ENCODE results near the gene AIFM3. TPM values are rescaled to one million over a fixed set of nuclear protein-coding genes. Genes with fewer than 3 reads are reported as not detected.

Gene AIFM3
- total RNA-seq, 1 experiment from 2014 or later: 2.6 TPM

DNA sequence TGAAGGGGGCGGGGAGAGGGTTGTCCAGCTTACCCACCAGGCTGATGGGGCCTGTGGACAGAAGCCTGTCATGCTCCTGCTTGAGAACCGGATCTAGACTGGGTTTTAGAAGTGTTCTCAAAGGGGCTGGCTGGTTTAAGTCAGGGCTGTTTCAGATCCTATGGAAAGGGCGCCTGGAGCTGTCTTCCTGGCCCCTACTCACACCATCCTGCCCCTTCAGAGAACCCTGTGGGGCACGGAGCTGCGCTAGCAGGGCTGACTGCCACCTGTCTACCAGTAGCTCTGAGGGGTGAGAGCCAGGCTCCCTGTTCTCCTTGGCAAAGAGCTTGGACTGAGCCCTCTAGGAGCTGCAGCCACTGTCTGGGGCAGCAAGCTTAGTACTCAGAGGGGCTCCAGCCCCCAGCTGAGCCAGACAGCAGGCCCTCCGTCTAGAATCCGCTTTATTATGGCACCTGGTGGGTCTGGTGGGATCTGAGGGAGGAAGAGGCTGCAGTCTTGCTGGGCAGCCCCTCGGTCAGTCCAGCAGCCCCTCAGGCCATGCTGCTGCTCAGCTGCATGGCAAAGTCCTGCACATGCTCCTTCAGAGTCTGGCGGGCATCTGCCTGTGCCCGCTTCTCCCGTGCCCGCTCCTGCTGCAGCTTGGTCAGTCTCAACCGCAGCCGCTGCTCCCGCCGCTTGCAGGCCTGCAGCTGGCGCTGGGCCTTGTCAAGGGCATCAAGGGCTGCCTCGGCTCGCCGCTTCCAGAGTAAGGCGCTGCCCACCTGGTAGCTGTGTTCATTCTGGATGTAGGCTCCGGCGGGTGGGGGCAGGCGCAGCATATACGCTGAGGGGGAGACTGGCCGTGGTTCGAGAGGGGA is 32.5 kb downstream of the AIFM3 start:
- TF ChIP-seq ZNF416 (CRISPR knock-in tag; IDR thresholded peaks at IDR 0.05) (no peak), TP53 (CRISPR knock-in tag; IDR thresholded peaks at IDR 0.05) (no peak), ZNF532 (CRISPR knock-in tag; IDR thresholded peaks at IDR 0.05; ENCODE audit: borderline replicate concordance) (no peak), HMGXB4 (CRISPR knock-in tag; IDR thresholded peaks at IDR 0.05) (no peak), CREM (CRISPR knock-in tag; IDR thresholded peaks at IDR 0.05) (no peak), ATF1 (CRISPR knock-in tag; IDR thresholded peaks at IDR 0.05) (no peak), NFYB (CRISPR knock-in tag; conservative IDR thresholded peaks at IDR 0.05; ENCODE audit: low read depth) (no peak), PREB (CRISPR knock-in tag; IDR thresholded peaks at IDR 0.05; ENCODE audit: borderline replicate concordance) (no peak), FOXP1 (CRISPR knock-in tag; IDR thresholded peaks at IDR 0.05; ENCODE audit: borderline replicate concordance) (no peak), FOXJ3 (CRISPR knock-in tag; IDR thresholded peaks at IDR 0.05; ENCODE audit: borderline replicate concordance) (no peak), MXD4 (CRISPR knock-in tag; IDR thresholded peaks at IDR 0.05; ENCODE audit: borderline replicate concordance) (no peak), KAT7 (CRISPR knock-in tag; IDR thresholded peaks at IDR 0.05; ENCODE audit: borderline replicate concordance) (no peak), ZNF219 (CRISPR knock-in tag; IDR thresholded peaks at IDR 0.05; ENCODE audit: borderline replicate concordance) (no peak), ZNF138 (CRISPR knock-in tag; conservative IDR thresholded peaks at IDR 0.05) (no peak), MYBL2 (CRISPR knock-in tag; IDR thresholded peaks at IDR 0.05) (no peak), CREB1 (CRISPR knock-in tag; IDR thresholded peaks at IDR 0.05) (no peak), ZNF423 (CRISPR knock-in tag; IDR thresholded peaks at IDR 0.05) (no peak)
- TF ChIP-seq, protein P1, sequence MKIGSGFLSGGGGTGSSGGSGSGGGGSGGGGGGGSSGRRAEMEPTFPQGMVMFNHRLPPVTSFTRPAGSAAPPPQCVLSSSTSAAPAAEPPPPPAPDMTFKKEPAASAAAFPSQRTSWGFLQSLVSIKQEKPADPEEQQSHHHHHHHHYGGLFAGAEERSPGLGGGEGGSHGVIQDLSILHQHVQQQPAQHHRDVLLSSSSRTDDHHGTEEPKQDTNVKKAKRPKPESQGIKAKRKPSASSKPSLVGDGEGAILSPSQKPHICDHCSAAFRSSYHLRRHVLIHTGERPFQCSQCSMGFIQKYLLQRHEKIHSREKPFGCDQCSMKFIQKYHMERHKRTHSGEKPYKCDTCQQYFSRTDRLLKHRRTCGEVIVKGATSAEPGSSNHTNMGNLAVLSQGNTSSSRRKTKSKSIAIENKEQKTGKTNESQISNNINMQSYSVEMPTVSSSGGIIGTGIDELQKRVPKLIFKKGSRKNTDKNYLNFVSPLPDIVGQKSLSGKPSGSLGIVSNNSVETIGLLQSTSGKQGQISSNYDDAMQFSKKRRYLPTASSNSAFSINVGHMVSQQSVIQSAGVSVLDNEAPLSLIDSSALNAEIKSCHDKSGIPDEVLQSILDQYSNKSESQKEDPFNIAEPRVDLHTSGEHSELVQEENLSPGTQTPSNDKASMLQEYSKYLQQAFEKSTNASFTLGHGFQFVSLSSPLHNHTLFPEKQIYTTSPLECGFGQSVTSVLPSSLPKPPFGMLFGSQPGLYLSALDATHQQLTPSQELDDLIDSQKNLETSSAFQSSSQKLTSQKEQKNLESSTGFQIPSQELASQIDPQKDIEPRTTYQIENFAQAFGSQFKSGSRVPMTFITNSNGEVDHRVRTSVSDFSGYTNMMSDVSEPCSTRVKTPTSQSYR (CRISPR knock-in tag; IDR thresholded peaks at IDR 0.05): no peak
- H3K36me3 Mint-ChIP-seq: no peaks in the 10 kb centered on the region
- POLR2A ChIA-PET: interaction anchor here (1.1 kb wide), 1 partner anchor 10 kb away, joined by 3 read pairs; no protein-coding TSS in a partner anchor
- DNase-seq (ENCODE audit: low spot score): no peak
- no peaks in the 10 kb centered on the region for H3K27me3 Mint-ChIP-seq (ENCODE audit: low read depth)
- no peak overlapping the region for H3K27ac Mint-ChIP-seq
- no peak overlapping the region for H3K4me3 Mint-ChIP-seq
- H3K4me1 Mint-ChIP-seq: peaks cover 18% of the 10 kb centered on the region
- no peak for ATAC-seq
- CTCF ChIA-PET: interaction anchor here (0.6 to 1.0 kb wide), 3 partner anchors 18 to 43 kb away, joined by 3 to 4 read pairs (median 3); partner anchors contain the start of gene LZTR1
- H3K9me3 Mint-ChIP-seq: no peaks in the 10 kb centered on the region

Measured in WTC11 (cell line).